Hematopoietic multipotent progenitor cell treated with erythropoietin and hydrocortisone succinate and interleukin-3 and kit ligand, for 6 days (in vitro differentiated cells): ENCODE measurements around the gene C10orf120.

Experiments
- DNase-seq: peaks from one replicate; pipeline ENCODE4 v3.0.0-alpha.2; 2015

C10orf120 gene

DNA sequence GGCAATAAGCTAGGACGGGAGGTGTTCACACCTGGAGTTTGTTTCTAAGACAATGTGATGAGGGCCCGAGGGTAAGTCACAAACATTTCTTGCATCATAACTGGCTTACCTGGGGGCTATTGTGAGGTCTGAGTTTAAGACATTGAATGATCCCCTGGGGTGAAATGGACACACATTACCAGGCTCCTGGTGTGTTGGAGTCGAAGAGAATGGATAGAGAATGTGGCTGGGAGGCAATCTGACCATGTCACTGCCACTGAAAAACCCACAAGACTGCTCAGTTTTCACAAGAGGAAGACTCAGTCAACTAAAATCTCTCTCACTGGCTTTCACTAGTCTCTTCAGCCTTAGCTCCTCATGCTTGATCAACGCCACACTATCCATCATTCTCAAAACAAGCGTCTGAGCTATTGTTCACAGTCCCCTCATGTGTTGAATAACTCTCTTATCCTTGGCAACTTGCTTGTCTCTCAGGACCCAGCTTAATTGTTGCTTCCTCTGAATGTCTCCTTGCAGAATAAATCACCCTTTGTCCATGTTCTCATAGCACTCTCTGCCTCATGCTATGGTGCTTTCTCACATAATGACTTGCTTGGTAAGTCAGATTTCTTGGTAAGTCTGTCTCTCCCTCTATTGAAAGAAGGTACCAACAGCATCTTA lies at the start of gene C10orf120:
TSS of gene C10orf120 (minus strand) at position 51 of the 660 bp plus-strand sequence. CDS start 56 bp downstream, outside the sequence.
- DNase-seq, result no peak

GRCh38 chr10:122748496-122748895 lies 48.9 kb upstream of the C10orf120 start:
- DNase-seq, result no peak

- no peak for DNase-seq
Measured at GRCh38 chr10:122746408-122746807, 46.8 kb upstream of the C10orf120 start.

DNA sequence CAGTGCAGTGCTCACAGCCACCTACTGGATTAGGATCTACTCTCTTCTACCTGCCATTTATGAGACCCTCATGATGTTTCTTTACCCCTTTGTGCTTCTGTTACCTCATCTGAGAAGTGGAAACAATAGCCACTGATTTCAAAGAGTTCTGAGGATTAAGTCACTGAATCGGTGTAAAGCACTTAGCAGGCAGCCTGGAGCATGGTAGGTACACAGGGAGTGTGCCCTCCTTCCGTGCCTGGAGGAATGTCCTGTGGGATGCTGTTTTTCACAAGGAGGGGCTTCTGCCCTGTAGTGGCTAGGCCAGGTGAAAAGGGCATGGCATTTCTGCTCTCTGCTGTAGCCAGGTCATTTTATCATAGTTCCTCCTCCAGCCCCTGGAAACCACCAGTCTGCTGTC lies 44.6 kb upstream of the C10orf120 start:
- no peak for DNase-seq

- DNase-seq, result no peak
Measured at GRCh38 chr10:122740640-122741039, 41.0 kb upstream of the C10orf120 start.

- no peak for DNase-seq
Measured at GRCh38 chr10:122738031-122738430, 38.4 kb upstream of the C10orf120 start.

DNA sequence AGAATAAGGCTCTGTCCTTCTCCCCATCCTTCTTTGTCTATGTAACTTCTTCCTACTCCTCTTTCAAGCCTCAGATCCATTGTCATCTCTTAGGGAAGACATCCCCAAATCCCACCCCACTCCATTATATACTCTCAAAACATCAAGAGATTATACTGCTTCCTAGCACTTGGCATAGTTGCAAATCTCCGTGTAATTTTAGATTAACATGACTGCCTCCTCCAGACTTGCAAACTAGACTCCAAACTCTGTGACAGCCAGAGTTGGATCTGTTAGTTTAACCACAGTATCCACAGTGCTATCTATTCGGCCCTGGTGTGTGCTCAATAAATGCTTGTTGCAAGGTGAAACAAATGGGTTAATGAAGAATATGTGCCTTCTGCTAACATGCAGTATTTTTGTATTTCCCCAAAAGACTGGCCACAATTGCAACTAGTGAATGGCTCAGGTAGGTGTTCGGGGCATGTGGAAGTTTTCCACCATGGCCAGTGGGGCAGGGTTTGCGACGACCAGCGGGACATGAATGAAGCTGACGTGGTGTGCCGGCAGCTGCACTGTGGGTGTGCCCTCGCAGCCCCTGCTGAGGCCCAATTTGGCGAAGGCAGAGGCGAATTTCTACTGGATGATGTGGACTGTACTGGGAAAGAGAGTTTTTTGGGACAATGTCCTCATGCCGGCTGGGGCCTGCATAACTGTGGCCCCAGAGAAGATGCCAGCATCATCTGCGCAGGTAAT lies 34.5 kb upstream of the C10orf120 start:
- DNase-seq, result no peak

DNA sequence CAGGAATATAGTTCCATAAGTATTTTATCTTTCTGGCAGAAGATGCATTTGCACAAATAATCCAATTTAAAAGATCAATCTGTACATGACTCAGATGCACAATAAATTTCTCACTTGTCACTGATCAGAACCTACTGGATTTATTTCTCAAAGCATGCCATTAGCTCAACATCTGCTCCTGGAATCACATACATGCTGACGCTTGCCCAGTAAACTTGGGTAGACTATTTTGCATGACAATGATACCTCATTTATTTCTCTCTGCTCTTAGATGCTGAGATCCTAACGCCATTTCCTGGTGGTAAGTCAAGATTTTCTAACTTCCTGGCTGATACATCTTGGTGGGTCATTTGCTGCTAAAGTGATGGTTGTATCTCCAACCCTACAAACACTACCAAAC lies 33.8 kb upstream of the C10orf120 start:
- no peak for DNase-seq

GRCh38 chr10:122730238-122730637 lies 30.6 kb upstream of the C10orf120 start:
- peak; percentile 6 for DNase-seq

DNA sequence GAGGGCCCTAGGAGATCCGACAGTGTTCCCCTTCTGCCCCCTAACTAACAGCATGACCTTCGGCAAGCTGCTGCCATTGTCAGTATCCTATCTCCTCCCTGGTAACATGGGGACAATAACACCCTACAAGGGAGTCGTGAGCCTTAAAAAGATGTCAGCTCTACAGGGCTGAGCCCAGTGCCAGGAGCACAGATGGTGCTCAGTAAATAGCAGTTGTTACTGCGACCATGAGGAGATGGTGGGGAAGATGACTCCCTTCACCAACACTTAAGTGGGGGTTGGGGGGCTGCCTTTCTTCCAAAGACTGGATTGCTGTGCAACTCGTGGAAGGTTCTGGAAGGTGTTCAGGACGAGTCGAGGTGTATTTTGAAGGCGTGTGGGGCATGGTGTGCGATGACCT lies 29.5 kb upstream of the C10orf120 start:
- DNase-seq, result no peak

- no peak for DNase-seq
Measured at GRCh38 chr10:122727426-122727825, 27.8 kb upstream of the C10orf120 start.

DNA sequence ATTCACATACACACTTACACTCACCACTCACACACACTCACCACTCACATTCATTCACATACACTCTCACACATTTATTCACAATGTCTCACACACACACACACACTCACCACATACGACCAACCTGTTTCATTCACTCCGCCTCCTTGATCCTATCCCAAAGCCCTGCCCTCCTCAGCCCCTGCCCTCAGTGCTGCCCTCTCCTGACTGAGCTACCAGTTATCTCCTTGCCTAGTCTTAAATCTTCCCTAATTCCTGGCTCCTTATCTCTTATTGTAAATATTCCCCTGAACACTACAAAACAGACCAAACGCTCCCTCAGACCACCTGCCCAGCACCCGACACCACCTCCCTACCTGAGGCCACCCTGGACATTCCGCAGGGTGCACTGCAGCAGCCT lies 26.1 kb upstream of the C10orf120 start:
- DNase-seq, result peak; percentile 9

GRCh38 chr10:122725006-122725405 lies 25.4 kb upstream of the C10orf120 start:
- DNase-seq, result no peak

GRCh38 chr10:122721111-122721510 lies 21.5 kb upstream of the C10orf120 start:
- no peak for DNase-seq

- no peak for DNase-seq
Measured at GRCh38 chr10:122716025-122716424, 16.4 kb upstream of the C10orf120 start.

DNA sequence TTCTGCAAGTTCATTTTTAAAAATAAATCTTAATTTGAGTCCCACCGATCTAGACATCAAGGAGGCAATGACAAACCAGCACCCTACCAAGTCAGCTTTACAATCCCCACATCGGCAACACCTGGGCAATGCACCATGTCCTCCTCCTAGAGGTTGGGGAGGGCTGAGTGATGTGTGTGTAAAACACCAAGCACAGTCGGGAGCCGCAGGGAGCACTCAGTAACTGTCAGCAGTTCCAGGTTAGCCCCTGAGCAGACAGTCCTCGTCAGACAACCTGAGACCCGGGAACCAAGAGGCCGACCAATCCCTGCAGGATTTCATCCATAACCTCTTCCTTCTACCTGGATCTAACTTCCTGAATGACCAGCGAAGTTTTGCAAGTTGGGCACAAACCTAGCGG lies 15.9 kb upstream of the C10orf120 start:
- no peak for DNase-seq

- DNase-seq, result no peak
Measured at GRCh38 chr10:122713091-122713885, 13.6 kb upstream of the C10orf120 start.

- no peak for DNase-seq
Measured at GRCh38 chr10:122710576-122710975, 10.9 kb upstream of the C10orf120 start.

GRCh38 chr10:122709971-122710370 lies 10.3 kb upstream of the C10orf120 start:
- no peak for DNase-seq

DNA sequence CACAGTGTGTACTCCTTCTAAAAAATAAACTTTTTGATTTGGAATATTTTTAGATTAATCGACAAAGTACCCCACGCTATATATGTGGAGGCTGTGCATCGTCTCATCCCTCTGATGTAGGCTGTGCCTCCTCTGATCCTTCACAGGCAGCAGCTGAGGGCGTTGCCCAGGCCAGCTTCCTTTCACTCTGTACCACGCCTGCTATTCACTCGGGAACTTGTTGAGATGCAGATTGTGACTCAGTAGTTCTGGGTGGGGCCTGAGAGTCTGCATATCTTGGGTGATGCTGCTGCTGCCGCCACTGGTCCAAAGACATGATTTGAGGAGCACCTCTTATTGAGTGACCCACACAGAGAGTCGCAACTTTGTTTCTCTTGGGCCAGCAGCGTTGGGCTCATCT lies 7.9 kb upstream of the C10orf120 start:
- DNase-seq, result no peak

DNA sequence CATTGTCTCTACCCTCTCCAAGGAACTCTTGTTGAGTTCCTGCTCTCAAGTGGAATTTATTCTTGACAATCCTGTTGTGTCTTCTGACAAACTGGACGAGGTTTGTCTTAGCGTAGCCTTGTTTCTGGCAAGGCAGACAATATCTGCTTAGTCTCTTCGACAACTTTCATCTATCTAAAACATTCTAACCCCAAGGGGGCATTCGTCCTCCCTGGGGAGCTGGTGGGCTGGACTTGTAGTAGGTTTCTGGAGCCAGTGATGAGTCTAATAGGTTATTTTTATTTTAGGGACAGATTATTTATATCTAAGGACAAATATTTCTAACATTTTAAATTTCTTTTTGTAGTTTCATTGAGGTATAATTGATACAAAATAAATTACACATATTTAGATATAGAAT lies 7.3 kb upstream of the C10orf120 start:
- no peak for DNase-seq

DNA sequence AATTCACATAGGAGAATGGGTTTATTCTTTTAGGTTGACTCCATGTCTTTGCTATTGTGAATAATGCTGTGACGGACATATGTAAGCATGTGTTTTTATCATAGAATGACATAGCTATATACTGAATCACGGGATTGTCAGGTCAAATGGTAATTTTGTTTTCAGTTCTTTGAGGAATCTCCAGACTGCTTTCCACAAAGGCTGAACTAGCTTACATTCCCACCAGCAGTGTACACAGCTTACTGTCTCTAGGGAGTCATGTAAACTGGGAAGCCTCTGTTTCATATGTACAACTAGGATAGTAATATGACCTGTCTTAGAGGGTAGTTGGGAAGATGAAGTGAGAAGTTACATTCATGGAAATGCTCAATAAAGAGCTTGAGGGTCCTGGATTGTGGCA lies 6.8 kb upstream of the C10orf120 start:
- DNase-seq, result no peak
